GM03348 (cell line): ENCODE results near the gene ZNF581.

Source experiments
- DNase-seq: peaks from one replicate; pipeline ENCODE4 v3.0.0; 2012; ENCODE audit warnings: low spot score

The ZNF581 gene

DNA sequence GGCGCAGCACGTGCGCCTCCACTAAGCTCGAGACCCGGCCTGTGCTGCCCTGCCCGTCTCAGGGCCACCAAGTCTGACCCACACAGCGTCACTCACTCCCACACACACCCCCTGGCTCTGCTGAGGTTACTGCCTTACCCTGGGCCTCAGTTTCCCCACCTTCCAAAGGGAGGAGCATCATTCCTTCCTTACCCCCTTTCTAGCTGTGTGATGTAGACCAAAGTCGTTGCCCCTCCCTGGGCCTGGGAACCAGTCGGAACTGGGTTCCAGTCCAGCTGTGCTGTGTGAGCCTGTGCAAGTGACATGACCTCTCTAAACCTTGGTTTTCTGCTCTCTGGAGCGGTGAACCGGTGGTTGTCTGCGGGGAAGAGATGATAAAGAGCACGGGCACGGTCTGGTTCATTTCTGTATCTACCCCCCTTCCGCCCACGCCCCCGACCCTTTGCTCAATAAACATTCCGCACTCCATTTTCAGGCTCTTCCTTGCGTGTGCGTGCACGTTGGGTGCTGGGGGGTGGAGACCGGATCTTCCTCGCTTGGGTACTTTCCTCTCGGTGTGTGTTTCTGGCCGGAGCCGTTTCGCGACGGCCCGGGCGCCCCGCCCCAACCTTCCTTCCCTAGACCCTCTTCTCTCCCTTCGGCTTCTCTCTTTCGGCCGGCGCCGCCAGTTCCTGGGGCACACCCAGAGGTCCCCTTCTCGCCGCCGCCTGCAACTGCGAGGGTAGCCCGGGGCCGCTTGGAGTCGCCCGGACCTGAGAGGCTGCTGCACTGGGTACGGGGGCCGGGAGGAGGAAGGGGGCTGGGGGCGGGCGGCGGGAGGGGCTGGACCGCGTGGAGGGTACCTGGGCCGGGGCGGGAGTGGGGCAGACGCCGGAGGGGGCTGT, at the start of gene ZNF581:
Gene ZNF581 (plus strand): TSS at position 647 of the 884 bp plus-strand sequence. CDS start 923 bp downstream, outside the sequence.
- DNase-seq, result peak; percentile 87

GRCh38 chr19:55594996-55595545, 48.4 kb upstream of the ZNF581 start:
- no peak for DNase-seq

DNA sequence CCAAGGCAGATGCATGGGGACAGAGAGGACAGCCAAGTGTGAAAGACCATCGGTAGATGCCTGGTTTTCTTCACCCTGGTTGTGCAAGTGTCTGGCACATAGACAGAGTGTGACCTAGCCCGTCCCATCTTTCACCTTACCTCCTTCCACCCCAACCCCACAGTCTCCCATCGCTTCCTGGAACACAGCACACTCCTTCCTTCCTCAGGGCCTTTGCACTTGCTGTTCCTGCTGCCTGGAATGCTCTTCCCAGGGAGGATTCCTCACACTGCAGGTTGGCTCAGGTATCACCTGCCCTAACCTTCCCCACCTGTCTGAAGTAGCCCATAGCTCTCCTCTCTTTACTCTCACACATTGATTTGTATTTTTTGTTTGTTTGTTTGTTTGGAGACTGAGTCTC, 47.1 kb upstream of the ZNF581 start:
- no peak for DNase-seq

- DNase-seq, result no peak
Measured at GRCh38 chr19:55597501-55597921, 45.9 kb upstream of the ZNF581 start.

- no peak for DNase-seq
Measured at GRCh38 chr19:55598034-55598433, 45.4 kb upstream of the ZNF581 start.

GRCh38 chr19:55598719-55599467, 44.6 kb upstream of the ZNF581 start:
- peak; percentile 94 for DNase-seq

GRCh38 chr19:55599468-55599841, 44.0 kb upstream of the ZNF581 start, which contains the start of gene FIZ1:
FIZ1 (minus strand) TSS chr19:55599517; CDS start chr19:55597865, 1,652 bp downstream.
- DNase-seq, result peak; percentile 95

- DNase-seq, result peak; percentile 93
Measured at GRCh38 chr19:55599842-55600661, 43.4 kb upstream of the ZNF581 start, which contains the start of gene ZNF524. ZNF524 (plus strand) TSS chr19:55600288; CDS start chr19:55602113, 1,825 bp downstream.

- DNase-seq, result no peak
Measured at GRCh38 chr19:55600662-55601028, 42.8 kb upstream of the ZNF581 start.

- DNase-seq, result no peak
Measured at GRCh38 chr19:55601084-55601483, 42.4 kb upstream of the ZNF581 start.

GRCh38 chr19:55602104-55603001, 41.1 kb upstream of the ZNF581 start:
- DNase-seq, result no peak

DNA sequence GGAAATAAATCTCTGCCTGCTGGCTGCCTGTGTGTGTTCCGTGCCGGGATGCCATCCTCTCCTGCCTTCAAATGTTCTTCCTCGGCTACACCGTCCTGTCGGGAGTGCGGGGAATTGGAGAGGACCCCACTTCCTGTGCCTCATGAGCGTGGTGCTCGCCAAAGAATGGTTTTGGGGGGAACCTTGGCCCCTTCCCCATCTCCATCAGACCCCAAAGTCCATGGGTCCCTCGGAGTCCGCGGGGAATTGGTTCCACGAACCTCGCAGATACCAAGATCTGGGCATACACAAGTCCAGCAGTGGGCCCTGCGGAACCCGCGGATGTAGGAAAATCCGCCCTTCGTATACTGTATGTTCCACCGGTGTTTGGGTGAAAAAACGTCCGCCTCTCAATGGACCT, 40.3 kb upstream of the ZNF581 start:
- no peak for DNase-seq

GRCh38 chr19:55603581-55604292, 39.7 kb upstream of the ZNF581 start:
- DNase-seq, result no peak

GRCh38 chr19:55605207-55605636, 38.2 kb upstream of the ZNF581 start:
- peak; percentile 98 for DNase-seq

DNA sequence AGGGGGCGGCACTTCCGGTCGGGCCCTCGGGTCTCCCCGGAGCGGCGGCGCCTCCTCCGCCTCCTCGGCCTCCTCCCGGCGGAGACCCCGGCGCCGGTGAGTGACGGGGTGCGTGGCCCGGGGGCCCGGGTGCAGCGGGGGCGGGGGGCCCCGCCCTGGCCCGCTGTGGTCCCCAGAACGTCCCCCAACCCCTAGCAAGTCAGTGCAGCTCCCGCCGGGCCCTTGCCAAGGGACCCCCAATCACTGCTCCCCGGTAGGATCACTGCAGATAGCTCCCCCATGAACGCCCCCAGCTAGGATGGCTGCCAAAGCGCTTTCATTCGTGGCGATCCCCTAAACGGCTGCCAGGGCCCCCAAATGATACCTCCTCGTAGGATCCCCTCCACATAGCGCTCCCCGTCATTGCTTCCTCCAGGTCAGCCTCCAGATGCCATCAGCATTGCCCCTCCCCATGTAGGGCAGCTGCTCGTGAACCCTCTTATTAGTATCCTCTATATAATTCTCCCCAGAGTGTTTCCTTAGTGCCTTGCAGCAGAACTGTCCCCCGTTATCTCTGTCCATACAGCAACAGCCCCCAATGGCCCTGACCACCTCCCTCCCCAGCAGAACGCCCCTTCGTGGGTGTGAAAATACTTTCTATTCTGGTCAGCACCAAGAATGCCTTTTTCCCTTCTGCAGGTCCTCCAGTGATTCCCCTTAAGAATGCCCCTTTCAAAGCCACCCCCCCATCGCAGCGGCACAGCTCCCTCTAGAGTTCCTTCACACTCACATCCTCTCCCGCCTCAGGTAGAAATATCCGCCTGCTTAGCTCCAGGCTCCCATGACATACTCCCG, 37.6 kb upstream of the ZNF581 start, which contains the start of gene ZNF865:
Gene ZNF865 (plus strand): TSS at position 11 of the 834 bp plus-strand sequence. CDS start 7,972 bp downstream, outside the sequence.
- DNase-seq, result peak; percentile 88

- DNase-seq, result no peak
Measured at GRCh38 chr19:55606471-55606787, 37.0 kb upstream of the ZNF581 start.

- DNase-seq, result no peak
Measured at GRCh38 chr19:55606817-55607216, 36.6 kb upstream of the ZNF581 start.

GRCh38 chr19:55609326-55609725, 34.1 kb upstream of the ZNF581 start:
- no peak for DNase-seq
